CD4-positive, alpha-beta T cell (primary cell): ENCODE results near the gene TAF9B. TPM values are rescaled to one million over a fixed set of nuclear protein-coding genes. Genes with fewer than 3 reads are reported as not detected.
"Not testable (repeated sequence)": the region's sequence is repeated elsewhere in the genome, so short reads cannot be mapped to it uniquely, and the experiment has no call there.

Source experiments
- ATAC-seq: fragments of 200-7000 bp; cut with Tn5 transposase; one replicate; pipeline ENCODE4 v1.10.0; 2022; ENCODE audit warnings: mild to moderate bottlenecking; ENCODE audit not compliant: poor library complexity
- CTCF ChIA-PET: fragments of 350-600 bp; sonication (Branson Sonifier 250); formaldehyde crosslinking; loops from one replicate; lab custom pipeline; 2021; ENCODE audit warnings: antibody characterized with exemption, inconsistent platforms; lab: Charles Lee
- POLR2A ChIA-PET: fragments of 350-600 bp; sonication (Branson Sonifier 250); formaldehyde crosslinking; loops from one replicate; lab custom pipeline; 2021; ENCODE audit warnings: antibody characterized with exemption, inconsistent platforms; lab: Charles Lee
- DNase-seq, 14 experiments: peaks; one replicate each; pipeline ENCODE4 v3.0.0-alpha.2; 2013 to 2020; ENCODE audit warnings: mixed read lengths in 2 of 14
- H3K27ac ChIP-seq, 2 donors: one replicate each; pipeline versions ENCODE4 v1.5.1 to v1.7.0; 2013; ENCODE audit warnings: low read length in 2 of 2, low read depth in 1 of 2, mild to moderate bottlenecking in 1 of 2
- H3K27me3 ChIP-seq, 2 experiments: 1 replicate in 1 of 2; 2 replicates in 1 of 2; pipeline versions ENCODE4 v1.6.1 to v1.7.0; 2013; ENCODE audit warnings: low read length in 2 of 2, control low read depth in 1 of 2, mild to moderate bottlenecking in 1 of 2, moderate library complexity in 1 of 2; ENCODE audit not compliant: insufficient read depth in 2 of 2, control insufficient read depth in 1 of 2
- H3K36me3 ChIP-seq: one replicate; pipeline ENCODE4 v1.6.1; 2013; ENCODE audit warnings: low read length, control low read depth; ENCODE audit not compliant: insufficient read depth
- H3K4me1 ChIP-seq: one replicate; pipeline ENCODE4 v1.6.1; 2013; ENCODE audit warnings: low read length, control low read depth; ENCODE audit not compliant: insufficient read depth
- H3K4me3 ChIP-seq: one replicate; pipeline ENCODE4 v1.5.1; 2013; ENCODE audit warnings: mild to moderate bottlenecking, low read length, moderate library complexity
- H3K9me3 ChIP-seq, 2 experiments: 1 replicate in 1 of 2; 2 replicates in 1 of 2; pipeline versions ENCODE4 v1.6.1 to v1.7.0; 2013; ENCODE audit warnings: low read length in 2 of 2, mild to moderate bottlenecking in 2 of 2, control low read depth in 1 of 2, moderate library complexity in 1 of 2; ENCODE audit not compliant: control insufficient read depth in 1 of 2, insufficient read depth in 1 of 2
- H3K27ac Mint-ChIP-seq: one replicate; pipeline ENCODE4 v1.8.0; 2020; ENCODE audit warnings: mixed read lengths
- H3K27me3 Mint-ChIP-seq: one replicate; pipeline ENCODE4 v1.8.0; 2021; ENCODE audit warnings: mixed read lengths
- H3K36me3 Mint-ChIP-seq: one replicate; pipeline ENCODE4 v1.8.0; 2021; ENCODE audit warnings: low read depth, mixed read lengths
- H3K4me1 Mint-ChIP-seq: one replicate; pipeline ENCODE4 v1.8.0; 2021; ENCODE audit warnings: low read depth, mixed read lengths
- H3K4me3 Mint-ChIP-seq: one replicate; pipeline ENCODE4 v1.8.0; 2020; ENCODE audit warnings: mild to moderate bottlenecking, mixed read lengths
- H3K9me3 Mint-ChIP-seq: one replicate; pipeline ENCODE4 v1.8.0; 2020; ENCODE audit warnings: mixed read lengths
- CTCF ChIP-seq: fragments of 200-600 bp; IDR thresholded peaks from one replicate; pipeline ENCODE4 v1.8.0; 2022; ENCODE audit warnings: antibody characterized with exemption, mild to moderate bottlenecking
- intact Hi-C, 2 experiments: fragments of 100-400 bp; cut with DNase I in 1 of 2; cut with micrococcal nuclease in 1 of 2; formaldehyde crosslinking; loops; one replicate each; pipeline versions ENCODE4 v1.15.1 to v1.9.0; 2023 to 2025; cut with DNase I, micrococcal nuclease
- total RNA-seq, 174 experiments: library from RNA in 2 of 174; stranded (reverse) in 2 of 174; gene quantifications; one replicate each; pipeline ENCODE4 v1.2.3 and lab custom pipeline; 2021 to 2026

The TAF9B gene
- total RNA-seq, 2 experiments from 2014 or later, result 9.6 to 10.3 TPM

GRCh38 chrX:78129714-78130113 lies 9.7 kb downstream of the TAF9B start:
- no peaks in the 10 kb centered on the region for H3K27me3 Mint-ChIP-seq
- ChIA-PET CTCF (no interaction called here), POLR2A (interaction anchor here (0.8 kb wide), 1 partner anchor 10 kb away, joined by 5 read pairs; the partner anchor contains the start of gene TAF9B)
- peaks cover 50% of the 10 kb centered on the region for H3K36me3 ChIP-seq
- no peaks in the 10 kb centered on the region for H3K27me3 ChIP-seq
- H3K4me1 ChIP-seq, result no peaks in the 10 kb centered on the region
- peaks cover 8% of the 10 kb centered on the region for H3K4me1 Mint-ChIP-seq
- no peaks in the 10 kb centered on the region for H3K9me3 ChIP-seq
- no peak for DNase-seq
- no peak for ATAC-seq
- H3K27ac ChIP-seq, result no peak overlapping the region
- H3K9me3 Mint-ChIP-seq, result no peaks in the 10 kb centered on the region
- H3K4me3 ChIP-seq, result no peak overlapping the region
- intact Hi-C loops, result loop anchor here in 1 of 2 experiments (10.0 kb wide), 1 partner anchor 205 kb away; no protein-coding TSS in a partner anchor
- H3K36me3 Mint-ChIP-seq, result peaks cover 70% of the 10 kb centered on the region
- no peak overlapping the region for H3K4me3 Mint-ChIP-seq
- TF ChIP-seq CTCF, result no peak
- no peak overlapping the region for H3K27ac Mint-ChIP-seq

GRCh38 chrX:78125781-78126180 lies 13.7 kb downstream of the TAF9B start:
- ATAC-seq, H3K27ac ChIP-seq, H3K4me3 ChIP-seq, H3K9me3 Mint-ChIP-seq, intact Hi-C loops, H3K9me3 ChIP-seq, H3K27me3 Mint-ChIP-seq, H3K4me1 ChIP-seq, H3K4me3 Mint-ChIP-seq, H3K27ac Mint-ChIP-seq, H3K27me3 ChIP-seq, POLR2A ChIA-PET, DNase-seq: not testable (repeated sequence)
- peaks cover 77% of the 10 kb centered on the region for H3K36me3 ChIP-seq
- peaks cover 95% of the 10 kb centered on the region for H3K36me3 Mint-ChIP-seq
- CTCF ChIA-PET, result interaction anchor here (0.7 to 1.0 kb wide), 2 partner anchors 10 to 14 kb away, joined by 3 to 4 read pairs; partner anchors contain the start of gene TAF9B
- H3K4me1 Mint-ChIP-seq, result peaks cover 29% of the 10 kb centered on the region

- no peak for ATAC-seq
- no peaks in the 10 kb centered on the region for H3K27me3 Mint-ChIP-seq
- H3K36me3 ChIP-seq, result peaks cover 82% of the 10 kb centered on the region
These were observed 14.3 kb downstream of the TAF9B start for GRCh38 chrX:78125148-78125547.

More at GRCh38 chrX:78125148-78125547, 14.3 kb downstream of the TAF9B start:
- no peaks in the 10 kb centered on the region for H3K9me3 ChIP-seq
- CTCF ChIA-PET, result interaction anchor here (0.7 to 1.0 kb wide), 2 partner anchors 10 to 14 kb away, joined by 3 to 4 read pairs; partner anchors contain the start of gene TAF9B
- no peaks in the 10 kb centered on the region for H3K27me3 ChIP-seq
- no peaks in the 10 kb centered on the region for H3K4me1 ChIP-seq
- no peak overlapping the region for H3K4me3 ChIP-seq
- intact Hi-C loops, result no loop called here
- peaks cover 25% of the 10 kb centered on the region for H3K4me1 Mint-ChIP-seq
- no peaks in the 10 kb centered on the region for H3K9me3 Mint-ChIP-seq
- no peak for TF ChIP-seq CTCF
- peaks cover 88% of the 10 kb centered on the region for H3K36me3 Mint-ChIP-seq
- H3K27ac ChIP-seq, result no peak overlapping the region
- POLR2A ChIA-PET, result interaction anchor here (1.0 kb wide), 1 partner anchor 19 kb away, joined by 6 read pairs; no protein-coding TSS in a partner anchor
- no peak overlapping the region for H3K4me3 Mint-ChIP-seq
- DNase-seq, result no peak
- no peak overlapping the region for H3K27ac Mint-ChIP-seq
